ENCODE measurements around the gene ECI1. TPM values are rescaled to one million over a fixed set of nuclear protein-coding genes. Genes with fewer than 3 reads are reported as not detected.

The ECI1 gene
- total and polyA plus RNA-seq, 4 donors: 35.0 to 87.1 (median 63.5) TPM

DNA sequence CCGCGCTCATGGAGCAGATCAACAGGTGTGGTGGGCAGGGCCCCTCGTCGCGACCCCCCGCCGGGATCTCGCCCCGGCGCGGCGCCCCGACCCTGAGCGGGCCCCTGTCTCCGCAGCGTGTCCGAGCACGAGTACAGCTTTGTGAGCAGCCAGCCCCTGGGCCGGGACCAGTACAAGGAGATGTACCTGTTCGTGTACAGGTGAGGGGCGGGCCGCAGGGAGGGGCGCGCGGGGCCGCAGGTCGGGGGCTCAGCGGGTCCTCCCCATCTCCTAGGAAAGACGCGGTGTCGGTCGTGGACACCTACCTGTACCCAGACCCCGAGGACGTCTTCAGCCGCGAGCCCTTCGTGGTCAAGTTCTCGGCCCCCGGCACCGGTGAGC, 14.3 kb downstream of the ECI1 start:
- ATAC-seq (ENCODE audit: insufficient read depth, low FRiP score) (no peak), DNase-seq (no peak)
- TF ChIP-seq, protein P1, sequence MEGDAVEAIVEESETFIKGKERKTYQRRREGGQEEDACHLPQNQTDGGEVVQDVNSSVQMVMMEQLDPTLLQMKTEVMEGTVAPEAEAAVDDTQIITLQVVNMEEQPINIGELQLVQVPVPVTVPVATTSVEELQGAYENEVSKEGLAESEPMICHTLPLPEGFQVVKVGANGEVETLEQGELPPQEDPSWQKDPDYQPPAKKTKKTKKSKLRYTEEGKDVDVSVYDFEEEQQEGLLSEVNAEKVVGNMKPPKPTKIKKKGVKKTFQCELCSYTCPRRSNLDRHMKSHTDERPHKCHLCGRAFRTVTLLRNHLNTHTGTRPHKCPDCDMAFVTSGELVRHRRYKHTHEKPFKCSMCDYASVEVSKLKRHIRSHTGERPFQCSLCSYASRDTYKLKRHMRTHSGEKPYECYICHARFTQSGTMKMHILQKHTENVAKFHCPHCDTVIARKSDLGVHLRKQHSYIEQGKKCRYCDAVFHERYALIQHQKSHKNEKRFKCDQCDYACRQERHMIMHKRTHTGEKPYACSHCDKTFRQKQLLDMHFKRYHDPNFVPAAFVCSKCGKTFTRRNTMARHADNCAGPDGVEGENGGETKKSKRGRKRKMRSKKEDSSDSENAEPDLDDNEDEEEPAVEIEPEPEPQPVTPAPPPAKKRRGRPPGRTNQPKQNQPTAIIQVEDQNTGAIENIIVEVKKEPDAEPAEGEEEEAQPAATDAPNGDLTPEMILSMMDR (IDR thresholded peaks at IDR 0.05; ENCODE audit: control extremely low read depth, extremely low read depth): no peak
- Histone ChIP-seq H3K9me3 (ENCODE audit: control insufficient read depth in 4 of 4, insufficient read depth in 3 of 4, low read length in 3 of 4) (peaks cover 0 to 19% (median 0%) of the 10 kb centered on the region in 4 donors), H3K27me3 (ENCODE audit: control insufficient read depth in 3 of 3, insufficient read depth in 3 of 3, low read length in 2 of 3) (peaks cover 0 to 27% (median 4%) of the 10 kb centered on the region in 3 donors), H3K4me1 (ENCODE audit: control insufficient read depth in 5 of 5, insufficient read depth in 5 of 5, low read length in 5 of 5) (peaks cover 0 to 13% (median 7%) of the 10 kb centered on the region in 5 donors), H3K27ac (ENCODE audit: low read depth in 1 of 2, low read length in 1 of 2) (no peak overlapping the region), H3K9ac (ENCODE audit: insufficient read depth in 1 of 2, low read length in 2 of 2) (no peak overlapping the region), H3K36me3 (ENCODE audit: control insufficient read depth in 4 of 4, insufficient read depth in 4 of 4, low read length in 4 of 4) (peaks cover 0 to 46% (median 17%) of the 10 kb centered on the region in 4 donors), H3K4me3 (no peak overlapping the region)
- 7 to 8% methylated on average over 26 to 40 of the region's 40 CpGs for WGBS, 2 donors

DNA sequence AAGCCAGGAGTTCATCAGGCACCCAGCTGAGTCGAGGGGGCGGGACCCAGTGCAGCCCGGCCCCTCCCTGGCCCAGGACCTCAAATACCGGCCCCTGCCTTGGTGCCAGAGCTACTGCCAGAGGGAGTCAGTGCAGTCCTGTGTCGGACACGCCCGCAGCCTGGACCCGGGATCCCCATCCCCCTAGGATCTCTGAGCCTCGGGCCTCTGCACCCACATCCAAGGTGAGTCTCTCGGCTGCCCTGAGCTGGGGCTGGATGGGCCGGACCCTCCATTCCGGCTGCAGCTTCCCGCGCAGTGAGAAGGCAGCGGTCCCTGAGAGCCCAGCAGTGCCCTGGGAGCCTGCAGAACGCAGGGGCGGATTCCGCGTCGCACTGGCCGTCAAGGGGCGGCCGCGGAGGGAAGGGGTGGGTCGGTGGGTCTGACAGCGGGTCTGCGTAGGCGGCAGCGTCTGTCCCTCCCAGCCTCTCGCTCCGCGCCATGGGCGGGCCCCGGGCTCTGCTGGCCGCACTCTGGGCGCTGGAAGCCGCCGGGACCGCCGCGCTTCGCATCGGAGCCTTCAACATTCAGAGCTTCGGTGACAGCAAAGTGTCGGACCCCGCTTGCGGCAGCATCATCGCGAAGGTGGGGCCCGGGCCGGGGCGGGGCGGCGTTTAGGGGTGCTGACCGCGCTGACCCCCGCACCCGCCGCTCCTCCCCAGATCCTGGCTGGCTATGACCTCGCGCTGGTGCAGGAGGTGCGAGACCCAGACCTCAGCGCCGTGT, 14.9 kb downstream of the ECI1 start, which contains the start of gene DNASE1L2:
DNASE1L2 (plus strand) TSS at position 108 of the 765 bp plus-strand sequence; CDS start at position 481, 373 bp downstream.
- H3K4me1 ChIP-seq (ENCODE audit: control insufficient read depth in 5 of 5, insufficient read depth in 5 of 5, low read length in 5 of 5): peaks cover 0 to 13% (median 7%) of the 10 kb centered on the region in 5 donors
- peaks cover 0 to 20% (median 0%) of the 10 kb centered on the region in 4 donors for H3K9me3 ChIP-seq (ENCODE audit: control insufficient read depth in 4 of 4, insufficient read depth in 3 of 4, low read length in 3 of 4)
- no peak within 1 kb of the TSS for H3K9ac ChIP-seq (ENCODE audit: insufficient read depth in 1 of 2, low read length in 2 of 2)
- TF ChIP-seq, protein P1 (IDR thresholded peaks at IDR 0.05; ENCODE audit: control extremely low read depth, extremely low read depth): no peak
- no peak within 1 kb of the TSS for H3K4me3 ChIP-seq
- 6 to 8% methylated on average over 62 to 64 of the region's 64 CpGs for WGBS, 2 donors
- peak; percentile 25 to 49 (median 42) for DNase-seq
- ATAC-seq (ENCODE audit: insufficient read depth, low FRiP score): no peak
- H3K36me3 ChIP-seq (ENCODE audit: control insufficient read depth in 4 of 4, insufficient read depth in 4 of 4, low read length in 4 of 4): peaks cover 0 to 52% (median 19%) of the 10 kb centered on the region in 4 donors
- peaks cover 0 to 27% (median 4%) of the 10 kb centered on the region in 3 donors for H3K27me3 ChIP-seq (ENCODE audit: control insufficient read depth in 3 of 3, insufficient read depth in 3 of 3, low read length in 2 of 3)
- no peak within 1 kb of the TSS for H3K27ac ChIP-seq (ENCODE audit: low read depth in 1 of 2, low read length in 1 of 2)

DNA sequence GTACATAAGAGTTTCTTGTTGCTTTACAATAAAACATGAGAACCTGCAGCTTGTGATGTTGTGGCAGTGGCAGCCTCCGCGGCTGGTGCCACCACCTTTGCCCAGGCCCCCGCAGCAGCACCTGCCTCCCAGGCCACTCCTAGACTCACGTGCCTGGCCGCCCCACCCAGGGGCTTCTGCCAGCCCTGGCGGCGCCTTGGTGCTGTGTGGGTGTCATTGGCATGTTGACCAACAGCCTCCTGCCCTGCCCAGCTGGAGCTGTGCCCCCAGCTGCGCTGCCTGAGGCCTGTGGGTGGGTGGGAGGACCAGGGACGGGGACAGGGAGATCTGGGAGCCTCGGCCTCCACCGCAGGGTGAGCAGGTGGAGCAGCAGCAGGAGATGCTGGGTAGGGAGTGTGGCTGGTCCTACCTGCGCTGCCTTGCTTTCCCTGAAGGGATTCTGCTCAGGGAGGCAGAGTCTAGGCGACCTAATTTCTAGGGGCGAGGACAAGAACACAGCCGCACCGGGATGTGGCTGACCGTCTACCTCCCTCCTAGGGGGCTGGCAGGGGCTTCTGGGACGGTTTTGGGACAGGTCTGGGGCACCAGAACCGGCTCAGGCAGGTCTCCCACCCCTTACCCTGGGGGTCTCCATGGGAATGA, 15.6 kb downstream of the ECI1 start:
- DNase-seq (no peak), ATAC-seq (ENCODE audit: insufficient read depth, low FRiP score) (no peak)
- no peak overlapping the region for H3K9ac ChIP-seq (ENCODE audit: insufficient read depth in 1 of 2, low read length in 2 of 2)
- H3K4me3 ChIP-seq: no peak overlapping the region
- TF ChIP-seq, protein P1 (IDR thresholded peaks at IDR 0.05; ENCODE audit: control extremely low read depth, extremely low read depth): no peak
- H3K27me3 ChIP-seq (ENCODE audit: control insufficient read depth in 3 of 3, insufficient read depth in 3 of 3, low read length in 2 of 3): peaks cover 0 to 27% (median 4%) of the 10 kb centered on the region in 3 donors
- H3K36me3 ChIP-seq (ENCODE audit: control insufficient read depth in 4 of 4, insufficient read depth in 4 of 4, low read length in 4 of 4): peaks cover 0 to 59% (median 19%) of the 10 kb centered on the region in 4 donors
- WGBS, 2 donors: 85 to 87% methylated on average over 19 of the region's 19 CpGs
- no peak overlapping the region for H3K27ac ChIP-seq (ENCODE audit: low read depth in 1 of 2, low read length in 1 of 2)
- H3K4me1 ChIP-seq (ENCODE audit: control insufficient read depth in 5 of 5, insufficient read depth in 5 of 5, low read length in 5 of 5): peaks cover 0 to 13% (median 7%) of the 10 kb centered on the region in 5 donors
- peaks cover 0 to 22% (median 0%) of the 10 kb centered on the region in 4 donors for H3K9me3 ChIP-seq (ENCODE audit: control insufficient read depth in 4 of 4, insufficient read depth in 3 of 4, low read length in 3 of 4)
